Activated CD8-positive, alpha-beta T cell treated with anti-CD3 and anti-CD28 coated beads for 36 hours (primary cell): Measurements from ENCODE around the gene SPATA24. TPM values are rescaled to one million over a fixed set of nuclear protein-coding genes. Genes with fewer than 3 reads are reported as not detected.
A peak's percentile ranks its signal among the peaks of the same experiment; 100 is the strongest.

Experiments used
- ATAC-seq: fragments of 200-7000 bp; cut with Tn5 transposase; one replicate; pipeline ENCODE4 v1.10.0; 2021; ENCODE audit warnings: mild to moderate bottlenecking, moderate library complexity
- CTCF ChIA-PET: fragments of 350-600 bp; sonication (Branson Sonifier 250); formaldehyde crosslinking; loops from one replicate; lab custom pipeline; 2021; ENCODE audit warnings: antibody characterized with exemption; lab: Charles Lee
- POLR2A ChIA-PET: fragments of 350-600 bp; sonication (Branson Sonifier 250); formaldehyde crosslinking; loops from one replicate; lab custom pipeline; 2021; ENCODE audit warnings: antibody characterized with exemption; lab: Charles Lee
- DNase-seq: peaks from one replicate; pipeline ENCODE4 v3.0.0-alpha.2; 2020
- H3K27ac Mint-ChIP-seq: one replicate; pipeline ENCODE4 v1.8.0; 2021; ENCODE audit warnings: mild to moderate bottlenecking, mixed read lengths
- H3K27me3 Mint-ChIP-seq: one replicate; pipeline ENCODE4 v1.8.0; 2021; ENCODE audit warnings: mixed read lengths
- H3K36me3 Mint-ChIP-seq: one replicate; pipeline ENCODE4 v1.8.0; 2021; ENCODE audit warnings: low read depth, mixed read lengths
- H3K4me1 Mint-ChIP-seq: one replicate; pipeline ENCODE4 v1.8.0; 2021; ENCODE audit warnings: low read depth, mixed read lengths
- H3K4me3 Mint-ChIP-seq: one replicate; pipeline ENCODE4 v1.8.0; 2021; ENCODE audit warnings: mild to moderate bottlenecking, moderate library complexity, mixed read lengths
- H3K9me3 Mint-ChIP-seq: one replicate; pipeline ENCODE4 v1.8.0; 2021; ENCODE audit warnings: mixed read lengths
- CTCF ChIP-seq: fragments of 200-600 bp; IDR thresholded peaks from one replicate; pipeline ENCODE4 v1.8.0; 2022; ENCODE audit warnings: antibody characterized with exemption, mild to moderate bottlenecking
- intact Hi-C: fragments of 100-400 bp; cut with micrococcal nuclease; formaldehyde crosslinking; loops from one replicate; pipeline ENCODE4 v1.10.0; 2022
- total RNA-seq, 2 experiments: library from RNA; stranded (reverse); gene quantifications; one replicate each; pipeline ENCODE4 v1.2.3, GENCODE V29; 2021

SPATA24 gene
- total RNA-seq, 2 experiments from 2014 or later: 4.3 to 4.4 TPM

- ChIA-PET CTCF (interaction anchor here (0.7 to 1.9 kb wide), 6 partner anchors 16 to 75 kb away, joined by 3 to 11 read pairs (median 4); partner anchors contain the start of gene STING1), POLR2A (interaction anchor here (0.6 to 2.2 kb wide), 9 partner anchors 8 to 307 kb away, joined by 3 to 11 read pairs (median 3); partner anchors contain the start of gene SPATA24)
- peaks cover 15% of the 10 kb centered on the region for H3K36me3 Mint-ChIP-seq
- peak overlapping the region; percentile 91 for H3K4me3 Mint-ChIP-seq
- no peaks in the 10 kb centered on the region for H3K27me3 Mint-ChIP-seq
- no peak for TF ChIP-seq CTCF
- intact Hi-C loops: no loop called here
- peak overlapping the region; percentile 96 for H3K27ac Mint-ChIP-seq
- no peak for ATAC-seq
- peaks cover 36% of the 10 kb centered on the region for H3K4me1 Mint-ChIP-seq
- DNase-seq: no peak
- no peaks in the 10 kb centered on the region for H3K9me3 Mint-ChIP-seq
Measured at GRCh38 chr5:139438707-139439012, 34.8 kb upstream of the SPATA24 start.

GRCh38 chr5:139435676-139436075, 31.8 kb upstream of the SPATA24 start:
- intact Hi-C loops: no loop called here
- H3K27me3 Mint-ChIP-seq: no peaks in the 10 kb centered on the region
- DNase-seq (no peak), ATAC-seq (no peak)
- no peak for TF ChIP-seq CTCF
- CTCF ChIA-PET: interaction anchor here (0.6 to 2.9 kb wide), 5 partner anchors 13 to 330 kb away, joined by 3 to 23 read pairs (median 4); partner anchors contain the start of gene STING1
- H3K4me1 Mint-ChIP-seq: peaks cover 28% of the 10 kb centered on the region
- POLR2A ChIA-PET: interaction anchor here (0.6 to 1.6 kb wide), 2 partner anchors 26 to 77 kb away, joined by 3 to 4 read pairs; no protein-coding TSS in a partner anchor
- no peaks in the 10 kb centered on the region for H3K9me3 Mint-ChIP-seq
- H3K4me3 Mint-ChIP-seq: no peak overlapping the region
- peaks cover 15% of the 10 kb centered on the region for H3K36me3 Mint-ChIP-seq
- no peak overlapping the region for H3K27ac Mint-ChIP-seq

- intact Hi-C loops: no loop called here
- peaks cover 11% of the 10 kb centered on the region for H3K36me3 Mint-ChIP-seq
Measured at GRCh38 chr5:139431706-139432105, 27.8 kb upstream of the SPATA24 start.

GRCh38 chr5:139430015-139430414, 26.1 kb upstream of the SPATA24 start:
- intact Hi-C loops: no loop called here
- ChIA-PET CTCF (interaction anchor here (1.2 to 2.0 kb wide), 6 partner anchors 8 to 83 kb away, joined by 4 to 11 read pairs (median 4); no protein-coding TSS in a partner anchor), POLR2A (interaction anchor here (0.6 to 1.8 kb wide), 6 partner anchors 9 to 82 kb away, joined by 3 to 7 read pairs (median 4); partner anchors contain the start of genes SMIM33 and STING1)
- no peaks in the 10 kb centered on the region for H3K27me3 Mint-ChIP-seq
- H3K9me3 Mint-ChIP-seq: no peaks in the 10 kb centered on the region
- H3K27ac Mint-ChIP-seq: no peak overlapping the region
- peaks cover 9% of the 10 kb centered on the region for H3K36me3 Mint-ChIP-seq
- no peak overlapping the region for H3K4me3 Mint-ChIP-seq
- peaks cover 11% of the 10 kb centered on the region for H3K4me1 Mint-ChIP-seq
- no peak for DNase-seq
- ATAC-seq: peak; percentile 17
- no peak for TF ChIP-seq CTCF

More at GRCh38 chr5:139431706-139432105, 27.8 kb upstream of the SPATA24 start:
- Mint-ChIP-seq H3K4me1 (peaks cover 11% of the 10 kb centered on the region), H3K27me3 (no peaks in the 10 kb centered on the region), H3K27ac (no peak overlapping the region), H3K9me3 (no peaks in the 10 kb centered on the region), H3K4me3 (no peak overlapping the region)
- TF ChIP-seq CTCF: no peak
- ChIA-PET POLR2A (interaction anchor here (1.5 kb wide), 1 partner anchor 17 kb away, joined by 3 read pairs; no protein-coding TSS in a partner anchor), CTCF (interaction anchor here (2.0 kb wide), 1 partner anchor 9 kb away, joined by 11 read pairs; no protein-coding TSS in a partner anchor)
- ATAC-seq: no peak
- DNase-seq: no peak

- no peaks in the 10 kb centered on the region for H3K27me3 Mint-ChIP-seq
- ChIA-PET POLR2A (no interaction called here), CTCF (interaction anchor here (1.1 to 13.9 kb wide), 3 partner anchors 11 to 91 kb away, joined by 3 to 444 read pairs (median 4); no protein-coding TSS in a partner anchor)
- intact Hi-C loops: no loop called here
- no peak for TF ChIP-seq CTCF
- H3K4me1 Mint-ChIP-seq: peaks cover 14% of the 10 kb centered on the region
- DNase-seq (no peak), ATAC-seq (no peak)
- H3K27ac Mint-ChIP-seq: no peak overlapping the region
- peaks cover 20% of the 10 kb centered on the region for H3K36me3 Mint-ChIP-seq
- no peak overlapping the region for H3K4me3 Mint-ChIP-seq
- no peaks in the 10 kb centered on the region for H3K9me3 Mint-ChIP-seq
Measured at GRCh38 chr5:139426203-139426885, 22.5 kb upstream of the SPATA24 start.
